Measurements from ENCODE around the gene RBP3.

RBP3 gene

GRCh38 chr10:47365431-47366180, 17.4 kb downstream of the RBP3 start:
- H3K27ac ChIP-seq (ENCODE audit: low read depth, low read length): no peak overlapping the region
- H3F3A ChIP-seq (ENCODE audit: control insufficient read depth, insufficient read depth): no peaks in the 10 kb centered on the region
- H3K4me1 ChIP-seq (ENCODE audit: control insufficient read depth, low read length): no peaks in the 10 kb centered on the region
- no peaks in the 10 kb centered on the region for H3K79me2 ChIP-seq (ENCODE audit: control insufficient read depth, low read length)
- H3K9me2 ChIP-seq (replicated peaks; ENCODE audit: control insufficient read depth, low read length): no peaks in the 10 kb centered on the region
- H3K36me3 ChIP-seq (ENCODE audit: control insufficient read depth, low read length): no peaks in the 10 kb centered on the region
- no peak overlapping the region for H3K4me3 ChIP-seq (ENCODE audit: low read length)
- no peaks in the 10 kb centered on the region for H3K9me3 ChIP-seq (ENCODE audit: control insufficient read depth, insufficient read depth, low read length)
- TF ChIP-seq EZH2phosphoT487 (IDR thresholded peaks at IDR 0.05; ENCODE audit: borderline replicate concordance, low read length): no peak
- no peak for TF ChIP-seq CTCF (IDR thresholded peaks at IDR 0.05; ENCODE audit: low read depth, low read length, poor library complexity, severe bottlenecking)
- no peak overlapping the region for H3K4me2 ChIP-seq (ENCODE audit: low read length)
- H4K20me1 ChIP-seq (ENCODE audit: control insufficient read depth, insufficient read depth, low read depth, low read length): no peaks in the 10 kb centered on the region
- H3K27me3 ChIP-seq (ENCODE audit: control insufficient read depth, low read length): no peaks in the 10 kb centered on the region

- no peaks in the 10 kb centered on the region for H3K9me2 ChIP-seq (replicated peaks; ENCODE audit: control insufficient read depth, low read length)
- H3F3A ChIP-seq (ENCODE audit: control insufficient read depth, insufficient read depth): no peaks in the 10 kb centered on the region
- TF ChIP-seq CTCF (IDR thresholded peaks at IDR 0.05; ENCODE audit: low read depth, low read length, poor library complexity, severe bottlenecking) (no peak), EZH2phosphoT487 (IDR thresholded peaks at IDR 0.05; ENCODE audit: borderline replicate concordance, low read length) (no peak)
- no peaks in the 10 kb centered on the region for H3K4me1 ChIP-seq (ENCODE audit: control insufficient read depth, low read length)
- no peaks in the 10 kb centered on the region for H3K79me2 ChIP-seq (ENCODE audit: control insufficient read depth, low read length)
- H3K27me3 ChIP-seq (ENCODE audit: control insufficient read depth, low read length): no peaks in the 10 kb centered on the region
- H3K9me3 ChIP-seq (ENCODE audit: control insufficient read depth, insufficient read depth, low read length): no peaks in the 10 kb centered on the region
- H4K20me1 ChIP-seq (ENCODE audit: control insufficient read depth, insufficient read depth, low read depth, low read length): no peaks in the 10 kb centered on the region
- no peak overlapping the region for H3K4me3 ChIP-seq (ENCODE audit: low read length)
- H3K4me2 ChIP-seq (ENCODE audit: low read length): no peak overlapping the region
- H3K27ac ChIP-seq (ENCODE audit: low read depth, low read length): no peak overlapping the region
- H3K36me3 ChIP-seq (ENCODE audit: control insufficient read depth, low read length): no peaks in the 10 kb centered on the region
Measured at GRCh38 chr10:47366181-47366631, 18.0 kb downstream of the RBP3 start.

- Histone ChIP-seq H3K9me3 (ENCODE audit: control insufficient read depth, insufficient read depth, low read length) (no peaks in the 10 kb centered on the region), H3K4me1 (ENCODE audit: control insufficient read depth, low read length) (no peaks in the 10 kb centered on the region), H3K36me3 (ENCODE audit: control insufficient read depth, low read length) (no peaks in the 10 kb centered on the region), H3K9me2 (replicated peaks; ENCODE audit: control insufficient read depth, low read length) (no peaks in the 10 kb centered on the region), H3K27me3 (ENCODE audit: control insufficient read depth, low read length) (no peaks in the 10 kb centered on the region), H3K4me3 (ENCODE audit: low read length) (no peak overlapping the region), H4K20me1 (ENCODE audit: control insufficient read depth, insufficient read depth, low read depth, low read length) (no peaks in the 10 kb centered on the region), H3K4me2 (ENCODE audit: low read length) (no peak overlapping the region), H3K79me2 (ENCODE audit: control insufficient read depth, low read length) (no peaks in the 10 kb centered on the region), H3K27ac (ENCODE audit: low read depth, low read length) (no peak overlapping the region), H3F3A (ENCODE audit: control insufficient read depth, insufficient read depth) (no peaks in the 10 kb centered on the region)
- no peak for TF ChIP-seq EZH2phosphoT487 (IDR thresholded peaks at IDR 0.05; ENCODE audit: borderline replicate concordance, low read length)
- no peak for TF ChIP-seq CTCF (IDR thresholded peaks at IDR 0.05; ENCODE audit: low read depth, low read length, poor library complexity, severe bottlenecking)
Measured at GRCh38 chr10:47366731-47367460, 18.7 kb downstream of the RBP3 start.

Data from DOHH2 (cell line).